HepG2 (cell line): ENCODE results near the gene ZNRF3. TPM values are rescaled to one million over a fixed set of nuclear protein-coding genes. Genes with fewer than 3 reads are reported as not detected.
A peak's percentile ranks its signal among the peaks of the same experiment; 100 is the strongest.

Experiments
- BRD4 ChIP-seq: sonication (generic); formaldehyde crosslinking; IDR thresholded peaks from 2 replicates; pipeline ENCODE4 v1.4.0; 2020; ENCODE audit warnings: missing genetic modification reagents
- ELK4 ChIP-seq: sonication (generic); formaldehyde crosslinking; IDR thresholded peaks from 2 replicates; pipeline ENCODE4 v1.9.0; 2021; ENCODE audit warnings: missing genetic modification reagents, borderline replicate concordance
- ETV6 ChIP-seq: sonication (generic); formaldehyde crosslinking; conservative IDR thresholded peaks from 2 replicates; pipeline ENCODE4 v1.4.0; 2020; ENCODE audit warnings: missing genetic modification reagents
- SP140L ChIP-seq: sonication (generic); formaldehyde crosslinking; IDR thresholded peaks from 2 replicates; pipeline ENCODE4 v1.4.0; 2020; ENCODE audit warnings: missing genetic modification reagents, borderline replicate concordance
- TRIM24 ChIP-seq: sonication (generic); formaldehyde crosslinking; IDR thresholded peaks from 2 replicates; pipeline ENCODE4 v1.8.0; 2022; ENCODE audit warnings: mild to moderate bottlenecking, missing genetic modification reagents
- ZBTB10 ChIP-seq: sonication (generic); formaldehyde crosslinking; IDR thresholded peaks from 2 replicates; pipeline ENCODE4 v1.4.0; 2020; ENCODE audit warnings: missing genetic modification reagents, borderline replicate concordance
- ZBTB38 ChIP-seq: sonication (generic); formaldehyde crosslinking; IDR thresholded peaks from 2 replicates; pipeline ENCODE4 v1.5.1; 2020; ENCODE audit warnings: mild to moderate bottlenecking, missing genetic modification reagents
- ZNF556 ChIP-seq: sonication (generic); formaldehyde crosslinking; IDR thresholded peaks from 2 replicates; pipeline ENCODE4 v1.4.0; 2020; ENCODE audit warnings: mild to moderate bottlenecking, missing genetic modification reagents, borderline replicate concordance
- ZSCAN25 ChIP-seq: sonication (generic); formaldehyde crosslinking; IDR thresholded peaks from 2 replicates; pipeline ENCODE4 v1.8.0; 2022; ENCODE audit warnings: mild to moderate bottlenecking, missing genetic modification reagents
- ZSCAN29 ChIP-seq: sonication (generic); formaldehyde crosslinking; conservative IDR thresholded peaks from 2 replicates; pipeline ENCODE4 v1.4.0; 2020; ENCODE audit warnings: mild to moderate bottlenecking, missing genetic modification reagents
- polyA plus RNA-seq, 8 experiments: library from polyadenylated mRNA; depleted of rRNA in 3 of 8; stranded (reverse) in 7 of 8; unstranded in 1 of 8; fragments of >200 nt; fragmentation: Illumina TruSeq in 4 of 8; extraction: Trizol in 4 of 8; gene quantifications; 2 replicates each; pipeline versions ENCODE4 v1.2.1 to v1.2.3, GENCODE V29; 2011 to 2016; ENCODE audit warnings: low read depth in 4 of 8, missing spikeins in 1 of 8, mixed read lengths in 1 of 8; ENCODE audit not compliant: insufficient read depth in 1 of 8
- total RNA-seq, 5 experiments: library from RNA; depleted of rRNA; stranded (reverse); fragments of >200 nt; fragmentation: Illumina TruSeq; extraction: Trizol; gene quantifications; 2 replicates each; pipeline ENCODE4 v1.2.3, GENCODE V29; 2016; ENCODE audit warnings: low read depth in 1 of 5
- TF ChIP-seq, protein P1 (sequence below): sonication (generic); formaldehyde crosslinking; IDR thresholded peaks from 2 replicates; pipeline ENCODE4 v1.8.0; 2023; ENCODE audit warnings: mild to moderate bottlenecking, missing genetic modification reagents

The ZNRF3 gene
- total and polyA plus RNA-seq, 2 of the 13 experiments (the other 11 are each of a cell fraction or from before 2014, with no cell fraction given) = 20.3 to 36.7 TPM

GRCh38 chr22:29048822-29049654 lies 165.7 kb downstream of the ZNRF3 start (continued):
- TF ChIP-seq ZBTB38 (CRISPR knock-in tag) = 0 out of 2 replicates have a peak, but pooled peaks have one; percentile 7
- no peak for TF ChIP-seq SP140L (CRISPR knock-in tag)
- no peak for TF ChIP-seq ETV6
- TF ChIP-seq ELK4 = no peak
- no peak for TF ChIP-seq BRD4
- TF ChIP-seq, protein P1, sequence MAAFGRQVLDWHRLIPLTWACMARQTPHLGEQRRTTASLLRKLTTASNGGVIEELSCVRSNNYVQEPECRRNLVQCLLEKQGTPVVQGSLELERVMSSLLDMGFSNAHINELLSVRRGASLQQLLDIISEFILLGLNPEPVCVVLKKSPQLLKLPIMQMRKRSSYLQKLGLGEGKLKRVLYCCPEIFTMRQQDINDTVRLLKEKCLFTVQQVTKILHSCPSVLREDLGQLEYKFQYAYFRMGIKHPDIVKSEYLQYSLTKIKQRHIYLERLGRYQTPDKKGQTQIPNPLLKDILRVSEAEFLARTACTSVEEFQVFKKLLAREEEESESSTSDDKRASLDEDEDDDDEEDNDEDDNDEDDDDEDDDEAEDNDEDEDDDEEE (CRISPR knock-in tag) = no peak
- TF ChIP-seq ZSCAN25 (CRISPR knock-in tag) = no peak
- TF ChIP-seq TRIM24 (CRISPR knock-in tag) = no peak
- no peak for TF ChIP-seq ZSCAN29 (CRISPR knock-in tag)
- TF ChIP-seq ZBTB10 (CRISPR knock-in tag) = no peak
- TF ChIP-seq ZNF556 = no peak
